Measurements from ENCODE around the gene BCCIP.

DNA sequence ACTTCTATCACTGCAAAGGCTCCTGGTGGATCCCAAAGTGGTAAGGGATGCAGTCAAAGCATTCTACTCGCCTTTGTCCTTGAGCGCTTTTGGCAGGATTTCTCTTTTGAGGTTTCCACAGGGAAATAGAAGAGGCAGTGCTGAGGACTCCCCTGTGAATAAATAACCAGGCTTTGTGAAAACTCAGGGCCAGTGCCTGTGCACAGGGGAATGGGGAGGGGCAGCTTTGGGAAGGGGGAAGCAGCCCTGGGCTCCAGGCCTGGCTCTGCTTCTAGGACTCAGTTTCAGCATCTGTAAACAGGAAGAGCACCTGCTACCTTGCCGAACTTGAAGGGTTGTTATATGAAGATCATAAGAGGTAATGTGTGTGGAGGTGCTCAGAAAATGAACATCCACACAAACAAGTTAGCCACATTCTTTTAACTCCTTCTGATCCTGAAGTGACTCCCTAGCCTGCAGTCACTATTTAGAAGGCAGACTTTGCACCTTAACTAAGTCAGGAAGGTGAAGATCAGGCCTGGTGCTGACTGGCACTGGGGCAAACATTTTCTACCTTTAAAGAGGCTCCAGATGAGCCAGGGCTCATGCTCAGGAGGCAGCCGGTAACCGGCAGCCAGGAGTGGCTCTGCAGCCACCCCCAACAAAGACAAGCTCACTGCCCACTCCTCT lies 25.2 kb upstream of the BCCIP start:
- TF ChIP-seq EZH2phosphoT487 (conservative IDR thresholded peaks at IDR 0.05; ENCODE audit: low read length): no peak
- TF ChIP-seq CTCF (IDR thresholded peaks at IDR 0.05; ENCODE audit: insufficient read depth, low read length, poor library complexity, severe bottlenecking): no peak

All from SU-DHL-6 (cell line).